GM21717 (cell line): Measurements from ENCODE around the gene METTL13.

ENCODE experiments used
- ATAC-seq: cut with Tn5 transposase; IDR thresholded peaks from one replicate; pipeline ENCODE4 v1.9.1; 2021; ENCODE audit warnings: mild to moderate bottlenecking, moderate library complexity; ENCODE audit not compliant: unreplicated experiment

The METTL13 gene

DNA sequence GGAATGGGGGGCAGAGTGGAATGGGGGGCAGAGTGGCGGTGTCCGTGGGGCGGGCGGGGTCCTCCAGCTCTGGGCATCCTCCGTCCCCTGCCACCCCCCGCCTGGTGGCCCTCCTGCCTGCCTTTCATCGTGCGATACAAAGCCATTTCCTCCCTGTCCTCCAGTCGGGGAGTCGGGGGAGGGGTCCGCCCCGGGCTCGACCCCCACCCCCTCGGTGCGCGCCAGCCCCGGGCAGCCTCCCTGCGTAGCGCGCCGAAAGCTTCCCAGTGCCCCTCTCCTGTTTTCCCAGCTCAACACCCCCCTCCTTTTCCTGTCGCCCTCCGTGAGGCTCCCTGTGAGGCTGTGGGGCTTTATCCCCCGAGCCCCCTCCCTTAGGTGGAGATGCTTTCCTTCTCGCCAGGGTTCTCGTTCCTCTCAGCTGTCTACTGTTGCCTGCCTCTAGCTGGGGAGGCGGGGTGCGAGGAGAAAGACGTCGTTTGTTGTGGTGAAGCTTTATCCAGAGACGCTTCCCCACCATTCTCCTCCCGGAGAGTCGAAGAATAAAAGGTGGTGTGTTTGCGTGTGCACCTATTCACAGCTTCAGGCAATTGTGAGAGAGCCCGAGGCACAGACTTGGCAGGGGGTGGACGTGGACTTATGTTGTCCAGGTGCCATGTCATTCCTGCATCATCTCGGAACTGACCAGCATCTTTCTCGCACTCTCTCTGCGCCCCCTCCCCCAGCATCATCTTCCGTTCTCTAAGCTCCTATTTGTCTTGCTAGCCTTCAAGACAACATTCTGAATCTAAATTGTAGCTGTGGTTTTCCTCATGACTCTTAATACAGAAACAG, 60.7 kb downstream of the METTL13 start:
- ATAC-seq, result no peak

DNA sequence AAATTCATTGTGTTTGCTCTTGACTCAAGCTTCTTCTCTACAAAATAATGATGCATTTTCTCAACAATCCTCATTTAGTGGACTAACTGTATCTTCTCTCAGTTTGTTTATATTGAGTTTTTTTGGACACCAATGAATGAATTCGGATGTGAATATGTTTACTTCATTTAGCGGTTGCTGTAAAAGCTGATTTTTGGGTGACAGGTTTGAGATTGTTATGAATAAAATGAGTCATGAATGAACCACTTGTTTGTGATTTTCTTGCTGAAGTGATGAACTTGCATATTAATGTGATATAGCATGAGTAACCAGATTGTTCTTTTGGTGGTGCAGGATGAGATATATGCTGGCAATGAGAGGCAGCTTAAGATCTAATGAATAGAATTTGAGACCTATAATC, 62.9 kb downstream of the METTL13 start:
- no peak for ATAC-seq

DNA sequence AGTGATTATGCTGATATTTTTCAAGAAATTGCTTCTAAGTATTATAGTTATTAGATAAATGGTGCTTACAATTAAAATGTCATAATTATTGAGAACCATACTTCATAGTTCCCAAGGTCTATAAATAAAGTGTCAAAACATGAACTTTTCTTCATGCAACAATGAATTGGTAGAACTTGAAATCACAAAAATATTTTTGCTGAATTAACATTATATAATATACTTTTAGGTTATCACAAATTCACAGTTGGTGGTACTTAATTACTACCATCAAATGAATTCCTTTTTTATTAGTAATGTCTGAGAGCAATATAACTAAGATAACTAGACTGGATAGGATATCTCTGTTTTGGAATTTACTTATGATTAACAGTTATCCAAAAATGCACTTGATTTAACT, 64.5 kb downstream of the METTL13 start:
- no peak for ATAC-seq
